ENCODE results near the gene COL3A1. TPM values are rescaled to one million over a fixed set of nuclear protein-coding genes. Genes with fewer than 3 reads are reported as not detected.

The COL3A1 gene
- total RNA-seq, 1 experiment from 2014 or later = not detected

GRCh38 chr2:189018631-189019030, 44.5 kb downstream of the COL3A1 start:
- Histone ChIP-seq H3K27ac (no peak overlapping the region), H2AFZ (no peak overlapping the region), H3F3A (ENCODE audit: insufficient read depth, low read depth) (no peaks in the 10 kb centered on the region), H4K20me1 (ENCODE audit: insufficient read depth) (no peaks in the 10 kb centered on the region), H3K79me2 (ENCODE audit: low read depth) (no peaks in the 10 kb centered on the region), H3K9me2 (ENCODE audit: insufficient read depth) (no peaks in the 10 kb centered on the region), H3K36me3 (ENCODE audit: low read depth) (no peaks in the 10 kb centered on the region), H3K4me2 (no peak overlapping the region), H3K9me3 (ENCODE audit: insufficient read depth, low read depth) (no peaks in the 10 kb centered on the region), H3K4me1 (replicated peaks; ENCODE audit: insufficient read depth) (no peaks in the 10 kb centered on the region; the same call in 1 of the 2 replicates), H3K27me3 (ENCODE audit: insufficient read depth, low read depth) (no peaks in the 10 kb centered on the region), H3K4me3 (no peak overlapping the region)
- ChIA-PET POLR2A (ENCODE audit: unreplicated experiment) (no interaction called here), CTCF (no interaction called here)
- no peak for TF ChIP-seq EZH2 (IDR thresholded peaks at IDR 0.05; ENCODE audit: low read depth)
- TF ChIP-seq, protein P1, sequence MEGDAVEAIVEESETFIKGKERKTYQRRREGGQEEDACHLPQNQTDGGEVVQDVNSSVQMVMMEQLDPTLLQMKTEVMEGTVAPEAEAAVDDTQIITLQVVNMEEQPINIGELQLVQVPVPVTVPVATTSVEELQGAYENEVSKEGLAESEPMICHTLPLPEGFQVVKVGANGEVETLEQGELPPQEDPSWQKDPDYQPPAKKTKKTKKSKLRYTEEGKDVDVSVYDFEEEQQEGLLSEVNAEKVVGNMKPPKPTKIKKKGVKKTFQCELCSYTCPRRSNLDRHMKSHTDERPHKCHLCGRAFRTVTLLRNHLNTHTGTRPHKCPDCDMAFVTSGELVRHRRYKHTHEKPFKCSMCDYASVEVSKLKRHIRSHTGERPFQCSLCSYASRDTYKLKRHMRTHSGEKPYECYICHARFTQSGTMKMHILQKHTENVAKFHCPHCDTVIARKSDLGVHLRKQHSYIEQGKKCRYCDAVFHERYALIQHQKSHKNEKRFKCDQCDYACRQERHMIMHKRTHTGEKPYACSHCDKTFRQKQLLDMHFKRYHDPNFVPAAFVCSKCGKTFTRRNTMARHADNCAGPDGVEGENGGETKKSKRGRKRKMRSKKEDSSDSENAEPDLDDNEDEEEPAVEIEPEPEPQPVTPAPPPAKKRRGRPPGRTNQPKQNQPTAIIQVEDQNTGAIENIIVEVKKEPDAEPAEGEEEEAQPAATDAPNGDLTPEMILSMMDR (conservative IDR thresholded peaks at IDR 0.05) = no peak
- BruUV-seq (replicated peaks) = no TSS peak
- DNase-seq = no peak
- intact Hi-C loops (cut with micrococcal nuclease; ENCODE audit: unreplicated experiment) = no loop called here

GRCh38 chr2:189020179-189020578, 46.0 kb downstream of the COL3A1 start:
- no peak overlapping the region for H2AFZ ChIP-seq
- no peak overlapping the region for H3K27ac ChIP-seq
- no peak overlapping the region for H3K4me3 ChIP-seq
- no peaks in the 10 kb centered on the region; the same call in 1 of the 2 replicates for H3K4me1 ChIP-seq (replicated peaks; ENCODE audit: insufficient read depth)
- no TSS peak for BruUV-seq (replicated peaks)
- H3K27me3 ChIP-seq (ENCODE audit: insufficient read depth, low read depth) = no peaks in the 10 kb centered on the region
- TF ChIP-seq, protein P1 (conservative IDR thresholded peaks at IDR 0.05) = no peak
- no peak for TF ChIP-seq EZH2 (IDR thresholded peaks at IDR 0.05; ENCODE audit: low read depth)
- no peak overlapping the region for H3K4me2 ChIP-seq
- no peaks in the 10 kb centered on the region for H4K20me1 ChIP-seq (ENCODE audit: insufficient read depth)
- H3K79me2 ChIP-seq (ENCODE audit: low read depth) = no peaks in the 10 kb centered on the region
- ChIA-PET POLR2A (ENCODE audit: unreplicated experiment) (no interaction called here), CTCF (no interaction called here)
- DNase-seq = no peak
- intact Hi-C loops (cut with micrococcal nuclease; ENCODE audit: unreplicated experiment) = no loop called here
- no peaks in the 10 kb centered on the region for H3K9me2 ChIP-seq (ENCODE audit: insufficient read depth)
- H3K9me3 ChIP-seq (ENCODE audit: insufficient read depth, low read depth) = no peaks in the 10 kb centered on the region
- H3F3A ChIP-seq (ENCODE audit: insufficient read depth, low read depth) = no peaks in the 10 kb centered on the region
- H3K36me3 ChIP-seq (ENCODE audit: low read depth) = no peaks in the 10 kb centered on the region

- Histone ChIP-seq H3K27ac (no peak overlapping the region), H3K4me1 (replicated peaks; ENCODE audit: insufficient read depth) (no peaks in the 10 kb centered on the region; the same call in 1 of the 2 replicates), H3K27me3 (ENCODE audit: insufficient read depth, low read depth) (no peaks in the 10 kb centered on the region), H3K9me2 (ENCODE audit: insufficient read depth) (no peaks in the 10 kb centered on the region), H3F3A (ENCODE audit: insufficient read depth, low read depth) (no peaks in the 10 kb centered on the region), H3K79me2 (ENCODE audit: low read depth) (no peaks in the 10 kb centered on the region), H2AFZ (peak overlapping the region; percentile 62; the same call in 1 of the 2 replicates), H3K4me3 (no peak overlapping the region), H3K36me3 (ENCODE audit: low read depth) (no peaks in the 10 kb centered on the region), H3K9me3 (ENCODE audit: insufficient read depth, low read depth) (no peaks in the 10 kb centered on the region), H4K20me1 (ENCODE audit: insufficient read depth) (no peaks in the 10 kb centered on the region), H3K4me2 (no peak overlapping the region)
- no peak for DNase-seq
- TF ChIP-seq, protein P1 (conservative IDR thresholded peaks at IDR 0.05) = no peak
- no peak for TF ChIP-seq EZH2 (IDR thresholded peaks at IDR 0.05; ENCODE audit: low read depth)
- ChIA-PET POLR2A (ENCODE audit: unreplicated experiment) (no interaction called here), CTCF (no interaction called here)
- intact Hi-C loops (cut with micrococcal nuclease; ENCODE audit: unreplicated experiment) = no loop called here
- BruUV-seq (replicated peaks) = no TSS peak
These were observed 47.9 kb downstream of the COL3A1 start for GRCh38 chr2:189022053-189022481.
